Immature natural killer cell (primary cell): Measurements from ENCODE around the gene CHRDL2. TPM values are rescaled to one million over a fixed set of nuclear protein-coding genes. Genes with fewer than 3 reads are reported as not detected.

ENCODE experiments used
- DNase-seq, 3 donors: peaks; one replicate each; pipeline ENCODE4 v3.0.0; 2022; ENCODE audit warnings: mixed read lengths in 1 of 3
- H3K27ac Mint-ChIP-seq, 6 donors: one replicate each; pipeline ENCODE4 v1.8.0; 2020; ENCODE audit warnings: mixed read lengths in 6 of 6, mild to moderate bottlenecking in 5 of 6, inconsistent platforms in 4 of 6, moderate library complexity in 3 of 6
- H3K27me3 Mint-ChIP-seq, 3 donors: one replicate each; pipeline ENCODE4 v1.8.0; 2020 to 2021; ENCODE audit warnings: low read depth in 3 of 3, mild to moderate bottlenecking in 3 of 3, mixed read lengths in 3 of 3, moderate library complexity in 3 of 3, inconsistent platforms in 1 of 3
- H3K36me3 Mint-ChIP-seq, 3 donors: one replicate each; pipeline ENCODE4 v1.8.0; 2020; ENCODE audit warnings: mixed read lengths in 3 of 3, inconsistent platforms in 2 of 3, mild to moderate bottlenecking in 2 of 3
- H3K4me1 Mint-ChIP-seq, 2 donors: one replicate each; pipeline ENCODE4 v1.8.0; 2020; ENCODE audit warnings: inconsistent platforms in 2 of 2, mild to moderate bottlenecking in 2 of 2, mixed read lengths in 2 of 2, moderate library complexity in 1 of 2
- H3K4me3 Mint-ChIP-seq, 5 donors: one replicate each; pipeline ENCODE4 v1.8.0; 2020; ENCODE audit warnings: mild to moderate bottlenecking in 5 of 5, mixed read lengths in 5 of 5, inconsistent platforms in 3 of 5, moderate library complexity in 3 of 5
- H3K9me3 Mint-ChIP-seq, 6 donors: one replicate each; pipeline ENCODE4 v1.8.0; 2020; ENCODE audit warnings: mild to moderate bottlenecking in 6 of 6, mixed read lengths in 6 of 6, inconsistent platforms in 4 of 6, moderate library complexity in 3 of 6
- polyA plus RNA-seq, 3 donors: library from polyadenylated mRNA; unstranded; fragments of 300-500 nt; fragmentation: Illumina TruSeq; gene quantifications; one replicate each; pipeline ENCODE4 v1.2.3, GENCODE V29; 2021

The CHRDL2 gene
- polyA plus RNA-seq, 3 donors from 2014 or later, result not detected

DNA sequence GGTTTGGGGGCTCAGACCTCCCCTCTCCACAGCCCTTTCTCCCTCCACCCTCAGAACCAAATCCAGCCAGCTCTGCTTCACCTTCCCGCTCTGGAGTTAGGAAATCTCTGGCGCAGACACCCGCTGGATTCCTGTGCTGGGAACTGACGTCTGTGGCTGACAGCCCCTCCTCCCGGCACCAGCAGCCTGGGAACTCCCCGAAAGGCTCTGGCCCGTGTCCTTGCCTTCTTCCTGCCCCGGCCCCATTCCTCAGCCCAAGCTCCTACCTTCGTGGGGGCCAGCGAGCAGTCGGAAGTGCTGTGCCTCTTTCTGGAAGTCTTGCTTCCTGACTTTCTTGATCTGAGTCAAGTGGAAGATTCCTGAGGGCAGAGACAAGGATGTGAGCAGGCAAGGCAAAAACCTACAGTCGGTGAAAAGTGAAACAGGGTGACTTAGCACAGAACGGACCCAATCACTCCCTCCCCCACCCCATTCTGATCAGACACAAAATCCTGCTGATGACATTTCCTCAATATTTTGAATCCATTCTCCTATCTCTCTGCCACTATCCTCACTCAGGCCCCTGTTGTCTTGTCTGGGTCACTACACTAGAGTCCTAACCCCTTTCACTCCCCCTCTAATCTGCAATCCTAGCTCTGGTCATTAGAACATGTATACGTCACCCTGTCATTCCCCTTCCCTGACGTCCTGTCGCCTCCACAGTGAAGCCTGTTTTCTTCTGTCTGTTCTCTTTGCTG, 34.1 kb downstream of the CHRDL2 start:
- Mint-ChIP-seq H3K4me1 (no peaks in the 10 kb centered on the region), H3K27me3 (peaks cover 0 to 9% (median 2%) of the 10 kb centered on the region in 3 donors), H3K27ac (no peak overlapping the region), H3K36me3 (no peaks in the 10 kb centered on the region), H3K9me3 (no peaks in the 10 kb centered on the region), H3K4me3 (no peak overlapping the region)
- DNase-seq, result no peak

DNA sequence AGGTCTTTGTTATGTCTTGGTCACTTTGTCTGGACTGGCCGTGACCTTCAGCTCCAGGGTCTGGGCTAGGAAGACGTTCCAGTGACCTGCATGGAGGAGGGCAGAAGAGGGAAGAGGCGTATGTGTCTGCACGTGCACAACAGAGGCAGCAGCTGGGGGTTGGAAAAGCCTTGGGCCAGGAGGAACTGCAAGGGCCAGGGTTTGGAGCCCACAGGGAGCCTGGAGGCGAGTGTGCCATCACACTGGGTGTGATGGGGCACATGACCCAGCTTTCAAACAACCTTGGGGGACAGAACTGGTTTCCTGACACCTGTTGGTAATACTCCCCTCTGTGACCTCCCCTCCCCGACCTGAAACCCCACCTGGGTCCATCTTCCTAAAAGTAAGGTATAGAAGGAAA, 34.7 kb downstream of the CHRDL2 start:
- Mint-ChIP-seq H3K9me3 (no peaks in the 10 kb centered on the region), H3K4me1 (no peaks in the 10 kb centered on the region), H3K27ac (no peak overlapping the region), H3K36me3 (no peaks in the 10 kb centered on the region), H3K27me3 (peaks cover 0 to 9% (median 2%) of the 10 kb centered on the region in 3 donors), H3K4me3 (no peak overlapping the region)
- DNase-seq, result no peak

DNA sequence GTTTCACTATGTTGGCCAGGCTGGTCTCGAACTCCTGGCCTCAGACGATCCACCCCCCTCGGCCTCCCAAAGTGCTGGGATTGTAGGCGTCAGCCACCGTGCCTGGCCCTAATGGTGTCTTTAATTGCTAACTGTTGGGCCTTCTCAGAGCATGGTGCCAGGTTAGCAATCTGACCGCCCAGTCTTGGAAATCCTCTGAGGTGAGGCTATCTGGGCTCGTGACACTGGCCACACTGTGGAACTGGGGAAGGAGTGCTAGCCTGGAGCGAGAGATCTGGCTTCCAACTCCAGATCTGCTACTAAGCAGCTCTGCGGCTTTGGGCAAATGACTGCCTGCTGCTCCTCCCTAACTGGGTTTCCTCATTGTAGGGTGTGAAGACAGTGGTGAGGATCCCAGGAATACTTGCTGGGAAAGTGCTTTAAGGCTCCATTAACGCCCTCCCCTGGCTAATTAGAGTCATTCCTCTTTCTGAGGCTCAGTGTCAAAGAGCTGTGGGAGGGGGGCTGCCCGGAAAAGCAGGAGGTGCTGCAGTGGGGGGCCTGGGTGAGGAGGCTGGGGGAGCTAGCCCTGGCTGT, 35.4 kb downstream of the CHRDL2 start:
- no peaks in the 10 kb centered on the region for H3K36me3 Mint-ChIP-seq

DNA sequence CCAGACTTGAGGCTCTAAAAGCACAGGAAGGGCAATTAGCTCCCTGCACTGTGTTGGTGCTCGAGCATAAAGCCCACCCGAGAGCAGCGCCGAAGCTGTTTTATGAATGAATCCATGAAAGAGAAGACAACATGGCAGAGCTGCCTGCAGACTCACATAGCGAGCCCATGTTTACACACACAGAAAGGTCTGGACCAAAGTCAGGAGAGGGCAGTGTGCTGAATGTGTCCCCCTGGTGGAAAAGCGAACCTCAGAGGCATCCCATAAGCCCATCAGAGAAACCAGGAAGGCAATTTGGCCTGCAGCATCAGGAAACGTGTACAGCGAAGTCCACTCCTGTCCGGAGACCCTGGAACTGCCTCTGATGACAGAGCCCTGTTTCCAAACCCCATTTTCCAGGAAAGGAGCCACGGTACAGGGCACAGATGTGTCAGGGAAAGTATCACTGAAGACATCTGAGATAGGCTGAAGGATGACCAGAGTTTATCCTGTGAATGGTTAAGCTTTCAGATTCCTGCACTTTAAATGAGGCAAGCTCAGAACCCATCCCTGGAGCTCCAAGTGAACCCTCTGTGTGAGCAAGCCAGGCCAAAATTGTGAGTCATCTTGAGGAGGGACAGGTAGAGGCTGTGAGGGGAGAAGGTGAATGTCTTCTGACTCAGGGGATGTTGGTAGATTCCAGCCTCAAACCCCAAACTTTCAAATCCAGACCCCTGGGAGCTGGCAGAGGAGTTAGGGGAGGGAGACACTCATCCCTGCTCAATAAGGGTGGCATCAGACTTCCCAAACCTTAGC, 36.9 kb downstream of the CHRDL2 start:
- H3K27ac Mint-ChIP-seq, result peak overlapping the region in 1 of 6 donors; percentile 73
- no peak for DNase-seq
- H3K4me3 Mint-ChIP-seq, result no peak overlapping the region
- peaks cover 0 to 9% (median 2%) of the 10 kb centered on the region in 3 donors for H3K27me3 Mint-ChIP-seq
- no peaks in the 10 kb centered on the region for H3K36me3 Mint-ChIP-seq
- H3K9me3 Mint-ChIP-seq, result no peaks in the 10 kb centered on the region
- no peaks in the 10 kb centered on the region for H3K4me1 Mint-ChIP-seq

More for the DNA sequence above, 35.4 kb downstream of the CHRDL2 start:
- H3K4me1 Mint-ChIP-seq, result no peaks in the 10 kb centered on the region
- H3K9me3 Mint-ChIP-seq, result no peaks in the 10 kb centered on the region
- peaks cover 0 to 9% (median 2%) of the 10 kb centered on the region in 3 donors for H3K27me3 Mint-ChIP-seq
- H3K4me3 Mint-ChIP-seq, result no peak overlapping the region
- H3K27ac Mint-ChIP-seq, result no peak overlapping the region
- DNase-seq, result no peak

DNA sequence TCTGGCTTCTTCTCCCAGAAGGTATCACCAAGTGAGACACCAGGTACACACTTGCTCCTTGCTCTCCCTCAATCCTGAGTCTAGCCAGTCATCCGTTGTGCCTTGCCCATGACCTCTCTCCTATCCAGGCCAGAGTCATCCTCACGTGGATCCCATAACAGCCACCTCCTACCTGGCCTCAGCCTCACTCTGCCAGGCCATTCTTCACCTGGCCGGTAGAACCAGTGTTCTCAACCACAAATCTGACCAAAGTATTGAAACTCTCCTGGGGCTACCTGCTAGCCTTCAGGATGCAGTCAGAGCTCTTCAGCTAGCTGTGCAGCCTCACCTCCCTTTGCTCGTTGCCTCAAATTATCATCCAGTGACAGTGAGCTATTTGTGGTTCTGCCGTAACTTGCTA, 37.7 kb downstream of the CHRDL2 start:
- Mint-ChIP-seq H3K4me3 (peak overlapping the region in 1 of 5 donors; percentile 12), H3K27me3 (peaks cover 0 to 9% (median 2%) of the 10 kb centered on the region in 3 donors), H3K4me1 (no peaks in the 10 kb centered on the region), H3K27ac (no peak overlapping the region), H3K9me3 (no peaks in the 10 kb centered on the region), H3K36me3 (no peaks in the 10 kb centered on the region)
- no peak for DNase-seq

DNA sequence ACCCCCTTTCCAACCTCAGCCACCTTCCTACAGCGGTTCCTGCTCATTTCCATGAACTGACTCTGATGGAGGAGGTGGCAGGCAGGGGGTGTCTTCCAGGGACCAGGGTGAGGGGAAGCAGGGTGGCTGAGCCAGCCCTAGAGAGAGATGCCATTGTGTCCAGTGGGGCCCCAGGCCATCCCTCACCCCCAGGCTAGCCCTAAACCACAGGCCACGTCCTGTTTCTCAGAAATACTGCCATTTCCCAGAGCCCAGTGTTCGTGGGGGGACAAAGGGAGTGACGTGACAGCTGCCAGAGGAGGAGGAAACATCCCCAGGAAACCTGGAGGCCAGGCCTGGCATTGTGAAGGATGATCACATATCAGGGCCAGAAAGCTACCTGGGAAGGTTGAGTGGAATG, 39.5 kb downstream of the CHRDL2 start:
- H3K4me3 Mint-ChIP-seq, result no peak overlapping the region
- H3K27ac Mint-ChIP-seq, result no peak overlapping the region
- H3K36me3 Mint-ChIP-seq, result peaks cover 0 to under 1% (median 0%) of the 10 kb centered on the region in 3 donors
- H3K27me3 Mint-ChIP-seq, result peaks cover 0 to 6% (median 2%) of the 10 kb centered on the region in 3 donors
- no peaks in the 10 kb centered on the region for H3K4me1 Mint-ChIP-seq
- no peaks in the 10 kb centered on the region for H3K9me3 Mint-ChIP-seq
- DNase-seq, result no peak

DNA sequence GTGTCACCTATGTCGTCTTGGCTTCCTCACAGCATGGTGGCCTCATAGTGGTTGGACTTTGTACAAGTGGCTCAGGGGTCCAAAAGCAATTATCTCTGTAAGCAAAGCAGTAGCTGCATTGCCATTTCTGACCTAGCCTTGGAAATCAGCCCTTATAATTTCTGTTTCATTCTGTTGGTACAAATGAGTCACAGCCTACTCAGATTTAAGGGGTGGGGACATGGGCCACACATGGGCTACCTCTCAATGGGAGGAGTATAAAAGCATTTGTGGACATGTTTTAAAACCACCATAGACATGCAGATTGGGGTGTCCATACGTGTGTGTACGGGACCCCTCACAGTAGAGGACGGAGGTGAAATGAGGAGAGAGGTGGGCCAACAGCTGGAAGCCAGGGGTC, 41.6 kb downstream of the CHRDL2 start:
- no peak for DNase-seq
- H3K27me3 Mint-ChIP-seq, result peaks cover 0 to 6% (median 2%) of the 10 kb centered on the region in 3 donors
- H3K4me1 Mint-ChIP-seq, result no peaks in the 10 kb centered on the region
- H3K4me3 Mint-ChIP-seq, result no peak overlapping the region
- no peak overlapping the region for H3K27ac Mint-ChIP-seq
- H3K36me3 Mint-ChIP-seq, result peaks cover 0 to 4% (median 0%) of the 10 kb centered on the region in 3 donors
- H3K9me3 Mint-ChIP-seq, result no peaks in the 10 kb centered on the region

DNA sequence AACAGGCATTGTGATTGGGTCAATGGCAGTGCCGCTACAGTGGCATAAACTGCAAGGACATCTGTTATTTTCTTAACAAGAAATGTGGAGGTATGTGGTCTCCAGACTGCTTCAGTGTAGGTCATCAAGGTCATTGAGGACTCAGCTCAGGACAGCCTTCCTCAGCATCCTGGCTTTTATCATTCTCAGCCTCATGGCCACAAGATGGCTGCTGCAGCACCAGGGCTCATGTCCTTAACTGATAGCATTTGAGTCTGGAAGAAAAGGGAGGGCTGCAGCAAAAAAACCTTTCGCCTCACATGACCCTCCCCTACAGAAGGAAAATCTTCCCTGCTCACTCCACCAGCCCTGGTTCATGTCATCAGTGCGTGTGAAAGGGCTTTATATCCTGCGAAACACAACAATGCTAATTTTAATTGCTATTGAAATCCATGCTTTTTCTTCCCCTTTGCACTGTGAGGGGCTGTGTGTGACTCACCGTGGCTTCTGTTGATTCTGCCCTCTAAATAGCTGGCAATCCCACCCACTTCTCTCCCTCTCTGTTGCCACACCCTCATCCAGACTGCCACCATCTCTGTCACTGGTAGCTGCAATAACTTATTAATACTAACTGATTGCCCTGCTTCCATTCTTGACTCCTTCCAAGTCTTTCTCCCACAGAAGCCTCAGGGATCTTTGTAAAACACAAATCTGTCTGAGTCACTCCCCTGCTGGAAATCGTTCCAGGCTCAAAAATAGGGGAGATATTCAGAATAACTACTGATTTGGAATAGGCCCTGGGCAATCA, 43.8 kb downstream of the CHRDL2 start:
- DNase-seq, result no peak

DNA sequence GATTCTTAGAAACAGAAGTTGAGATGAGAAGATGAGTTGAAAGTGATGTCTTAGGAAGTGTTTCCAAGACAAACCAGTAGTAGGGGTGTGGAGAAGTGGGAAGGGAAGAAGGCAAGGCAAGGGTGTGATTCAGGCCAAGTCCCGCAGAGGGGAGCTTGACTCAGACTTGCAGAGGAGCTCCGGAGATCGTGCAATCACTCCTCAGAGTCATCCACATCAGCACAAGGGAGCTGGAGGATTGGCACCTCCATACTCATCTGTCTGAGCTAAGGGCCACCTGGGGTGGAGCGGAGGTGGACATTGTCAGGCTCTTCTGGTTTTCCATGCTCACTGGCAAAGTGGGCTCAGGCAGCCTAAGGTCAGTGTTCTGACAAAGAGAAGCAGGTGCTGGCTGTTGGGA, 44.4 kb downstream of the CHRDL2 start:
- DNase-seq, result no peak
- Mint-ChIP-seq H3K27ac (no peak overlapping the region), H3K4me3 (no peak overlapping the region), H3K4me1 (peaks cover 0 to 3% of the 10 kb centered on the region in 2 donors), H3K36me3 (peaks cover 0 to 4% (median 0%) of the 10 kb centered on the region in 3 donors), H3K27me3 (peaks cover 1 to 8% (median 3%) of the 10 kb centered on the region in 3 donors), H3K9me3 (no peaks in the 10 kb centered on the region)

More for the DNA sequence above, 43.8 kb downstream of the CHRDL2 start:
- Mint-ChIP-seq H3K36me3 (peaks cover 0 to 4% (median 0%) of the 10 kb centered on the region in 3 donors), H3K27ac (no peak overlapping the region), H3K27me3 (peaks cover 1 to 5% (median 3%) of the 10 kb centered on the region in 3 donors), H3K4me1 (peaks cover 0 to 3% of the 10 kb centered on the region in 2 donors), H3K9me3 (no peaks in the 10 kb centered on the region), H3K4me3 (no peak overlapping the region)

DNA sequence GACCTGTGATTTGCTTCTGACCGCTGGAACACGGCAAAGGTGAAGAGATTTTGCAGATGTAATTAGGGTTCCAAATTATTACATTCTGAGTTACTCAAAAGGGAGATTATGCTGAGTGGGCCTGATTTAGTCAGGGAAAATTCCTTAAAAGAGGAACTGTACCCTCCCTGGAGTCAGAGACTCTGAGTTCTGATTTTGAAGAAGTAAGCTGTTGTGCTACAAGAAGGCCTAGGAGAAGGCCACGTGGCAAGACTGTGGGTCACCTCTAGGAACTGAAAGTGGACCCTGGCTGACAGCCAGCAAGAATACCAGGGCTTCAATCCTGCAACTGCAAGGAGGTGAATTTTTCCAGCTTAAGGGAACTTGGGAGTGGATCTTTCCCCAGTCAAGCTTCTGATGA, 45.3 kb downstream of the CHRDL2 start:
- H3K27ac Mint-ChIP-seq, result no peak overlapping the region
- peaks cover 0 to 4% (median 0%) of the 10 kb centered on the region in 3 donors for H3K36me3 Mint-ChIP-seq
- H3K4me3 Mint-ChIP-seq, result no peak overlapping the region
- peaks cover 1 to 8% (median 3%) of the 10 kb centered on the region in 3 donors for H3K27me3 Mint-ChIP-seq
- DNase-seq, result no peak
- peaks cover 0 to 3% of the 10 kb centered on the region in 2 donors for H3K4me1 Mint-ChIP-seq
- H3K9me3 Mint-ChIP-seq, result no peaks in the 10 kb centered on the region

DNA sequence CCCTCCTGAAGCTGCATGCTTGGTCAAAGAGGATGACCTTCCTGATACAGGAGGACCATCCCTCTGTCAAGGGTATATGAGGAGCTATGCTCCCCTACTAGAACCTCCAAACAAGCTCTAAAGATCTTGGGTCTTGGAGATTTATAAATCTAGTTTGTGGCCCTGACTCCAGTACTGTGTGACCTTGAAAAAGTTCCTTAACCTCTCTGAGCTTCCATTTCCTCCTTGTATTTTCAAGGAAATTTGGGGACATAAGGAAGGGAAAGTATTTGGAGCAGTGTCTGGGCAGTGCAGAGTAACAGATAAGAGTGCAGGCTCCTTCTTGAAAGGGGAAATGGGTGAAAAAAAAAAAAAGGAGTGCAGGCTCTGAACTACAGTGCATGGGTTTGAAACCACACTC, 45.9 kb downstream of the CHRDL2 start:
- Mint-ChIP-seq H3K4me3 (no peak overlapping the region), H3K9me3 (no peaks in the 10 kb centered on the region), H3K4me1 (peaks cover 0 to 3% of the 10 kb centered on the region in 2 donors), H3K27ac (no peak overlapping the region), H3K27me3 (peaks cover 1 to 8% (median 3%) of the 10 kb centered on the region in 3 donors), H3K36me3 (peaks cover 0 to 4% (median 0%) of the 10 kb centered on the region in 3 donors)
- no peak for DNase-seq

DNA sequence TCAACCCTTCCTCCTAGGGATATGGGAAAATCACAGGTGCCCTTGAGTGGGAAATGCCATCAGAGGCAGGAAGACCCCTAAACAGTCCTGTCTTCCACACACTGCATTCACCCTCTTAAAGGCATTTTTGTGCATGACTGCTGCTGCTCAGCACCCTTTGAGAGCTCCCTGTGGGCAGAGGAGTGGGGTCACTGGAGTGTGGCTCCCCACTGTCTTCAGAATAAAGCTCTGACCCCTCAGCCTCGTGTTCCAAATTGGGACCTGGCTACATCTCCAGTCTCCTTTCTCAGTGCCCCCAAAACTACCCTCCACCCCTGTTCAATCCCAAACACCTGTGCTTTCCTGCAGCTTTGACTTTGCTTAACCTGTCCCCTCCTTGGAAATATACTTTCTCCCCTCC, 46.6 kb downstream of the CHRDL2 start:
- H3K9me3 Mint-ChIP-seq, result no peaks in the 10 kb centered on the region
- H3K4me1 Mint-ChIP-seq, result peaks cover 0 to 3% of the 10 kb centered on the region in 2 donors
- H3K4me3 Mint-ChIP-seq, result no peak overlapping the region
- peaks cover 1 to 8% (median 3%) of the 10 kb centered on the region in 3 donors for H3K27me3 Mint-ChIP-seq
- no peak overlapping the region for H3K27ac Mint-ChIP-seq
- H3K36me3 Mint-ChIP-seq, result peaks cover 0 to 4% (median 0%) of the 10 kb centered on the region in 3 donors
- no peak for DNase-seq

DNA sequence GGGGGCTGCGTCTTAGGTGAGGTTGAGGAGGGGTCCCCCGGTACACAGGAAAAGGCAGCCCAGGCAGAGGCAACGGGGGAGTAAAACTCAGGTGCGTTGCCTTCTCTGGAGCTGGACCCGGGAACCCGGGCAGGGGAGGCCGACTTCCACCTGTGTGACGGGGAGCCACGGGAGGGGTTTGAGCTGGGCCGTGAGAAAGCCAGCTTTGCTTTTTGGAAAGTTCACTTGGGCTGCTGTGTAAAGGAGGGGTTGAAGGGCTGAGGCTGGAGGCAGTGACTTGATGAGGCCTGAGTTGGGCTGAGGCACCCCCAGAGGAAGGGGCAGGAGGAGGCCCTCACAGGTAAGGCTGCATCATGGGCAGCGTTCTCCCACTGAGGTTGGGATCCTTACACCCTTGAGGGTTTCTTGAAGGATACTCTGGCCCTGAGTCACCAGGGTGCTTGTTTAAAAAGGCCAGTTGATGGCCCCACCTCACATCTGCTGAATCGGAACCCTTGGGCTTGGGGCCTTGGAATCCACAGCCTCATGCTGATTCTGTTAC, 47.2 kb downstream of the CHRDL2 start:
- DNase-seq, result no peak
- Mint-ChIP-seq H3K27me3 (peaks cover 3 to 8% (median 4%) of the 10 kb centered on the region in 3 donors), H3K27ac (no peak overlapping the region), H3K9me3 (no peaks in the 10 kb centered on the region), H3K4me3 (peak overlapping the region in 4 of 5 donors; percentile 15 to 59 (median 40)), H3K4me1 (peaks cover 0 to 3% of the 10 kb centered on the region in 2 donors), H3K36me3 (peaks cover 0 to 4% (median 0%) of the 10 kb centered on the region in 3 donors)
